ENCODE measurements around the gene BEND6.

DNA sequence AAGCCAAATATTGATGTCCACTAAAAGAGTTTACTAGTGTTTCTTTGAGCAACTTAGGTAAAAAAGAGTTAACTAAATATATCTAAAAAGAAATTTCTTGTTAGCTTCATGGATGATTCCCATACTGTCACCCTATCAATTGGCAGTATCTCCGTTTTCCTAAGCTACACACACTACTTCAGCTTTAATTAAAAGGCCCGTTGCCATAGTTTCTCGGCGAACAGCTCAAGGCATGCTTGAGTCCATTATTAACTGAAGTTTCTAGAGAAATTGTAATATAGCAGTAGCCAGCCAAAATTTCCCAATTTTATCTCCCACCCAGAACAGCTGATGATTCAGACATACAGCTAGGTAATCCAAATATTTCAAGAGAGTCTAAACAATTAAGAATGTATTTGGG lies 20.0 kb upstream of the BEND6 start:
- no peak for TF ChIP-seq FOXM1 (IDR thresholded peaks at IDR 0.05; ENCODE audit: borderline replicate concordance)
- TF ChIP-seq BHLHE40 (IDR thresholded peaks at IDR 0.05; ENCODE audit: borderline replicate concordance) = no peak
- TF ChIP-seq ARNT (IDR thresholded peaks at IDR 0.05) = no peak
- no peak for TF ChIP-seq LEF1 (IDR thresholded peaks at IDR 0.05; ENCODE audit: borderline replicate concordance)
- no peak for TF ChIP-seq SUZ12 (IDR thresholded peaks at IDR 0.05)
- no peak for TF ChIP-seq TARDBP (IDR thresholded peaks at IDR 0.05)
- TF ChIP-seq FOXA1 (IDR thresholded peaks at IDR 0.05) = no peak
